HG02938 (cell line): ENCODE measurements around the gene RILPL2.
"Not testable (repeated sequence)": the region's sequence is repeated elsewhere in the genome, so short reads cannot be mapped to it uniquely, and the experiment has no call there.

Experiments
- ATAC-seq: cut with Tn5 transposase; IDR thresholded peaks from one replicate; pipeline ENCODE4 v1.9.1; 2021; ENCODE audit warnings: mild to moderate bottlenecking, moderate library complexity; ENCODE audit not compliant: unreplicated experiment

Gene RILPL2

GRCh38 chr12:123384994-123385376 is 51.5 kb downstream of the RILPL2 start:
- ATAC-seq: no peak

- ATAC-seq: no peak
Measured at GRCh38 chr12:123384318-123384993, 52.0 kb downstream of the RILPL2 start.

GRCh38 chr12:123382684-123383083 is 53.8 kb downstream of the RILPL2 start:
- no peak for ATAC-seq

GRCh38 chr12:123379391-123379790 is 57.1 kb downstream of the RILPL2 start:
- no peak for ATAC-seq

GRCh38 chr12:123372415-123372814 is 64.1 kb downstream of the RILPL2 start:
- ATAC-seq: not testable (repeated sequence)

GRCh38 chr12:123371667-123372368 is 64.7 kb downstream of the RILPL2 start:
- ATAC-seq: not testable (repeated sequence)

GRCh38 chr12:123369229-123369628 is 67.3 kb downstream of the RILPL2 start:
- no peak for ATAC-seq

GRCh38 chr12:123368431-123368830 is 68.1 kb downstream of the RILPL2 start:
- ATAC-seq: not testable (repeated sequence)

- ATAC-seq: no peak
Measured at GRCh38 chr12:123367511-123367910, 69.0 kb downstream of the RILPL2 start.
